HG03064 (cell line): Measurements from ENCODE around the gene EIF2S2.

Source experiments
- ATAC-seq: cut with Tn5 transposase; IDR thresholded peaks from one replicate; pipeline ENCODE4 v1.9.1; 2021; ENCODE audit warnings: low read depth; ENCODE audit not compliant: unreplicated experiment

Gene EIF2S2

GRCh38 chr20:34090645-34091044 lies 21.4 kb downstream of the EIF2S2 start:
- ATAC-seq, result no peak

- no peak for ATAC-seq
Observed at GRCh38 chr20:34089655-34090345, 22.2 kb downstream of the EIF2S2 start.

GRCh38 chr20:34089175-34089479 lies 22.9 kb downstream of the EIF2S2 start:
- ATAC-seq, result no peak

GRCh38 chr20:34088305-34089174 lies 23.5 kb downstream of the EIF2S2 start:
- ATAC-seq, result no peak

DNA sequence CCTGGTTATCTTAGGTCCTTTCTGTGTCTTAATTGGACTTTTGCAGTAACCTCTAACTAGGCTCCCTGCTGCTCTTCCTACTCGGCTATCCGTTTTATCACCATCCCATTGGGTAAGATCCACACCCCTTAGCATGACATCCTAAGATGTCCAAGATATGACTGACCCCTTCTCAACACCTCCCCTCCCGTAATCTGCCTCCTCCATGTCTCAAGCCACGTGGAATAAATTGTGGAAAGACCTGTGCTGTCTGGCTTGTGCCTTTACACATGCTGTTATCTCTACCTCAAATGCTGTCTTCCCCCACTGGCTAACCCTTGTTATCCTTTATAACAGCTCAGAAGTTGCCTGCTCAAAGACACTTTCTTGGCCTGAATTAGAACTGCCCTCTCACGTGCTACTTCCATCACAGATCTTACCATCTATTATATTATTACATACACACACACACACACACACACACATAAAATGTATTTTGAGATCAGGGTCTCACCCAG lies 26.5 kb downstream of the EIF2S2 start:
- ATAC-seq, result no peak

DNA sequence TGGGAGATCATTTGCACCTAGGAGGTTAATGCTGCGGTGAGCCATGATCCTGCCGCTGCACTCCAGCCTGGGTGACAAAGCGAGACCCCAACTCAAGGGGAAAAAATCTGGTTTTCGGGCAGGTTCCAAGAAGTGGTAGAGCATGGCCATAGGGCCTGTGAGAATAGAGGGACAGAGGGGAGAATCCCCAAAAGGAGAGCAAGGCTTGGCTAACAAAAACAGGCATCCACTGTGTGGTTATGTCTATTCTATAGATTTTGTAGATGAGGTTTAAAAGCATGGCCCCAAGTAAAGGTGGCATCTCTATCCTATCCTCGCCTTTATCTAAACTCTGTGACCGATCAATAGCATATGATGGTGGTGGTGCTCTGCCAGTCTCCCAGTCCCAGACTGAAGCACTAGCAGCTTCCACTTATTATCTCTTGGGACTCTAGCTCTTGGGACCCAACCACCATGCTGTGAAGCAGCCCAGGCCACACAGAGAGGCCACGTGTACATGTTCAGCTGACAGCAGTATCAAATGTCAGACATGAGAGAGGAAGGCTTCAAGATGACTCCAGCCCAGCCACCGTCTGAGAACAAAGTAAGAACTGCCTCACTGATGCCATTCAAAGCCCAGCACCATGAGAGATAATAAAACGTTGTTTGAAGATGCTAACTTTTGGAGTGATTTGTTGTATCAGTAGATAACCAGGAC lies 27.7 kb downstream of the EIF2S2 start:
- no peak for ATAC-seq

GRCh38 chr20:34083781-34084180 lies 28.3 kb downstream of the EIF2S2 start:
- ATAC-seq, result no peak

GRCh38 chr20:34083137-34083536 lies 28.9 kb downstream of the EIF2S2 start:
- ATAC-seq, result no peak

GRCh38 chr20:34082232-34082887 lies 29.7 kb downstream of the EIF2S2 start:
- no peak for ATAC-seq

- ATAC-seq, result no peak
Observed at GRCh38 chr20:34079818-34080217, 32.2 kb downstream of the EIF2S2 start.

GRCh38 chr20:34078540-34078939 lies 33.5 kb downstream of the EIF2S2 start:
- ATAC-seq, result no peak

- no peak for ATAC-seq
Observed at GRCh38 chr20:34076952-34077351, 35.1 kb downstream of the EIF2S2 start.

- no peak for ATAC-seq
Observed at GRCh38 chr20:34075647-34076046, 36.4 kb downstream of the EIF2S2 start.

DNA sequence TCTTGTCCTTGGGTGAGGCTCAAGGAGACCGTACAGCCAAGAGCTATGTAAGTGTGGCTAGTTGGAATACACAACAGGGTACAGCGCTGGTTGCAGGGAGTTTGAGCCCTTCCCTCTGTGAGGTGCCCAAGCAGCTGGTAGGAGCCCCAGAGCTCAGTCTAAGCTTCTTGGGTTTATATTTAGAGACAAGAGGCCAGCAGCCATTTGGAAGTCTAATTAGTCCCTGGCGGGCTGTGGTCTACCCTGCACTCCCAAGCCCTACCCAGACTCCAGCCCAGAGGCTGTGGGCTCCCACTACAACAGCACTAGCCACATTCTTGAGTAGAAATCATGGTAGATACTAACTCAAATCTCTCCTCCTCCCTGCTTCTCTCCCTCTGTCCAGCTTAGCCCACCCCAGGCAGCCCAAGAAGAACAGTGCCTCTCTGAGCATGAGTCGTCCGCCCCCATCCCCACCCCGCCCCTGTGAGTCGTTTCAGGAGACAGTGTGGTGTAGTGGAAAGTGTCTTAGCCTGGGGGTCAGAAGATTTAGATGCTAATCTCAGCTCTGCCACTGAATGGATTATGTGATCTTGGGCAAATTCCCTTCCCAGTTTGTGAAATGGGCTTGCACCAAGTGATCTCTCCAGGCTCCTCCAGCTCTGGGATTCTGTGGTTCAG lies 37.8 kb downstream of the EIF2S2 start:
- no peak for ATAC-seq

GRCh38 chr20:34072778-34073177 lies 39.3 kb downstream of the EIF2S2 start:
- no peak for ATAC-seq

GRCh38 chr20:34072076-34072475 lies 40.0 kb downstream of the EIF2S2 start:
- ATAC-seq, result no peak

DNA sequence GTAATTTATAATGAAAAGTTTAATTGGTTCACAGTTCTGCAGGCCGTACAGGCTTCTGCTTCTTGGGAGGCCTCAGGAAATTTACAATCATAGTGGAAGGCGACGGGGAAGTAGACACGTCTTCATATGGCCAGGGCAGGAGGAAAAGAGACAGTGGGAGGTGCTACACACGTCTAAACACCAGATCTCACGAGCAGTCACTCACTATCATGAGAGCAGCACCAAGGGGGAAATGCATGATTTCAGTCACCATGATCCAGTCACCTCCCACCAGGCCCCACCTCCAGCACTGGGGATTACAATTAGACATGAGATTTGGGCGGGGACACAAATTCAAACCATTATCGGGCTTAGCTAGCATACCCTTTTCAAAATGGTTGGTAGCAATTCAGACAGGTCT lies 41.2 kb downstream of the EIF2S2 start:
- no peak for ATAC-seq

DNA sequence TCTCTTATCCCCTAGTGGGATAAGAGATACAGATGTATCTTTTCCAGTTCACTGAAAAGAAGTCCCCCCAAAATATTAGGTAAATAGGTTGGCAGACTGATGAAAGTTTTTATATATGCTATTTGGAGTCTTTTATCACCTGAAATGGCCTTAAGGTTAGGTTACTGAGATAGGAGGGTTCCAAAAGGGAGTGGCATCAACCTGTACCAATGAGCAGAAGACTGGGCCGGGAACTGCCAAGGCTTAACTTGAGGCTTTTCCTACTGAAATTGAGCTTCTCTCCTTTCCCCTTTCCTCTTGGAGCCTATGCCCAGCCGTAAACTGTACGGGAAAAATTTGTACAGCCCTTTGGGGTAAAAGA lies 42.0 kb downstream of the EIF2S2 start:
- no peak for ATAC-seq

DNA sequence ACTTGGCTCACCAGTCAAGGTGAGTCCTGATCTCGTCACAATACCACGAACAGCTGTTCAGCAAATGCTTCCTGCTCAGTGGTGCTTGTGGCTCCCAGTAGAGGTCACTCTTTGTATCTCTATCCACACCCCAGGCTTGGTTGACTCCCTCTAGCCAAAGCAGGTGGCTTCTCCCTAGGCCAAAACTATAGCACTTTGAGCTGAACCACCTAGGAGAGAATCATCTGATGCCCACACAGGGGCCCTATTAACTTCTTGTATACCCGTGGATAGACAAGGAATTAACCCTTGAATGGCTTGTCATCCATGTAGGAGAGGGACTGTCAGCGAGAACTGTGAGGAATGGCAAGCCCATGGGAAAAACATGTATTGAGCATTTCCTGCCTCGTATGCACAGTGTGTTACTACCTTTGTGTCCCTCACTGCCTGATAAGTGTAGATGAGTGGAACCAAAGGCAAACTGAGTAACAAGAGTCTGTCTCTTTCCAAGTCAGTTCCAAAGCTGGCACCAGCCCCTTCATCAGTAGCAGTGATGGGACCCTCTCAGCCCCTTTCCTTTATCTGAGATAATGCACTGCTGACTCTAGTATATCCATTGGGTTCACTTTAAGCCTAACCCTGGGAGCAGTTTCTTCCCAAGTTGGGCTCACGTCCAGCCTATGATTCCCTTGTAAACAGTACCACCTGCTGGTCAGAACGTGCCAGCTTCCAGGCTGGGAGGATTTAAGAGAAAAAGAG lies 42.5 kb downstream of the EIF2S2 start:
- ATAC-seq, result no peak

DNA sequence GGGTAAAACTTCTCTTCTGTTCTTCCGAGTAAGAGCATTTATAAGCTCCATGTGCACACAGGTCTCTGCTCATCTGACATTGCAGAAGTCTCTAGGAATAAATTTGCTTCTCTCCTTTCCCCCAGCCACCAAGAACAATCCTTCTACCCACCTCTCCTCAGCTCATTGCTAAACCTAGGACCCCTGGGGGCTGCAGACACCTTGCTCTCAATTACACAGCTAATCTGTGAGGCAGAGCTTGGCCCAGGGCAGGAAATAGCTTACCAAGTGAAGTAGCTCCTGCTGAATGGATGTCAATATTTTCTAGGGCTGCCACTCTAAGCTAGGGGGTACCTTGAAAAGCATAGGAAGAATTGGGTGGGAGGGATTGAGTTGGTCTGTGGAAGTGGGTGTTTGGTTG lies 44.0 kb downstream of the EIF2S2 start:
- ATAC-seq, result no peak
